Right atrium auricular region (tissue), 2 donors: ENCODE data around the gene RCL1. TPM values are rescaled to one million over a fixed set of nuclear protein-coding genes. Genes with fewer than 3 reads are reported as not detected.

ENCODE experiments used
- DNase-seq: peaks from one replicate; pipeline ENCODE4 v3.0.0-alpha.2; 2019; ENCODE audit warnings: low spot score
- H3K27ac ChIP-seq, 2 donors: fragments of 200-600 bp; sonication (generic); 1 replicate in 1 of 2; 2 replicates in 1 of 2; pipeline ENCODE4 v1.5.1; 2016 to 2019
- H3K27me3 ChIP-seq, 2 donors: fragments of 200-600 bp; sonication (generic); one replicate each; pipeline versions ENCODE4 v1.5.1 to v1.6.0; 2017 to 2019
- H3K36me3 ChIP-seq: fragments of 200-600 bp; sonication (generic); one replicate; pipeline ENCODE4 v1.5.1; 2016
- H3K4me1 ChIP-seq, 2 donors: fragments of 200-600 bp; sonication (generic); one replicate each; pipeline versions ENCODE4 v1.5.1 to v1.6.0; 2017 to 2019
- H3K4me3 ChIP-seq, 2 donors: fragments of 200-600 bp; sonication (generic); 1 replicate in 1 of 2; 2 replicates in 1 of 2; pipeline ENCODE4 v1.5.1; 2017 to 2019; ENCODE audit warnings: mild to moderate bottlenecking in 1 of 2, moderate library complexity in 1 of 2
- H3K9me3 ChIP-seq, 2 donors: fragments of 200-600 bp; sonication (generic); one replicate each; pipeline ENCODE4 v1.5.1; 2019
- total RNA-seq, 2 donors: library from RNA; depleted of rRNA; stranded (reverse); fragments of >200 nt; gene quantifications; one replicate each; pipeline ENCODE4 v1.1.0, GENCODE V29; 2016
- TF ChIP-seq, protein P1 (sequence below), 2 donors: fragments of 200-600 bp; sonication (generic); IDR thresholded peaks; one replicate each; pipeline ENCODE4 v1.5.1; 2019; ENCODE audit warnings: antibody characterized with exemption in 2 of 2

Gene RCL1
- total RNA-seq, 2 donors from 2014 or later: 7.2 to 8.6 TPM

DNA sequence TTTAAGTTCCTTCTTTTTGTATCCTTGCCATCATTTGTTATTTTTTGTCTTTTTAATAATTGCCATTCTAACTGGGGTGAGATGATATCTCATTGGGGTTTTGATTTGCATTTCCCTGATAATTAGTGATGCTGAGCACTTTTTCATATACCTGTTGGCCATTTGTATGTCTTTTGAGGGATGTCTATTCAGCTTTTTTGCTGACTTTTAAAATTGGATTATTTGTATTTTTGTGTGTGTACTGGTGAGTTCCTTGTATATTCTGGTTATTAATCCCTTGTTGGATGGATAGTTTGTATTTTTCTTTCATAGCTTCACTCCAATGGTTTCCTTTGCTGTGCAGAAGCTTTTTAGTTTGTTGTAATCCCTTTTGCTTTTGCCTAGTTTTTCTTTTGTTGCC lies 19.1 kb downstream of the RCL1 start:
- no peak overlapping the region for H3K27ac ChIP-seq
- no peaks in the 10 kb centered on the region for H3K36me3 ChIP-seq
- no peaks in the 10 kb centered on the region for H3K4me1 ChIP-seq
- no peak for DNase-seq
- H3K27me3 ChIP-seq: no peaks in the 10 kb centered on the region
- TF ChIP-seq, protein P1, sequence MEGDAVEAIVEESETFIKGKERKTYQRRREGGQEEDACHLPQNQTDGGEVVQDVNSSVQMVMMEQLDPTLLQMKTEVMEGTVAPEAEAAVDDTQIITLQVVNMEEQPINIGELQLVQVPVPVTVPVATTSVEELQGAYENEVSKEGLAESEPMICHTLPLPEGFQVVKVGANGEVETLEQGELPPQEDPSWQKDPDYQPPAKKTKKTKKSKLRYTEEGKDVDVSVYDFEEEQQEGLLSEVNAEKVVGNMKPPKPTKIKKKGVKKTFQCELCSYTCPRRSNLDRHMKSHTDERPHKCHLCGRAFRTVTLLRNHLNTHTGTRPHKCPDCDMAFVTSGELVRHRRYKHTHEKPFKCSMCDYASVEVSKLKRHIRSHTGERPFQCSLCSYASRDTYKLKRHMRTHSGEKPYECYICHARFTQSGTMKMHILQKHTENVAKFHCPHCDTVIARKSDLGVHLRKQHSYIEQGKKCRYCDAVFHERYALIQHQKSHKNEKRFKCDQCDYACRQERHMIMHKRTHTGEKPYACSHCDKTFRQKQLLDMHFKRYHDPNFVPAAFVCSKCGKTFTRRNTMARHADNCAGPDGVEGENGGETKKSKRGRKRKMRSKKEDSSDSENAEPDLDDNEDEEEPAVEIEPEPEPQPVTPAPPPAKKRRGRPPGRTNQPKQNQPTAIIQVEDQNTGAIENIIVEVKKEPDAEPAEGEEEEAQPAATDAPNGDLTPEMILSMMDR (IDR thresholded peaks at IDR 0.05): no peak
- peaks cover 0 to 15% of the 10 kb centered on the region in 2 donors for H3K9me3 ChIP-seq
- H3K4me3 ChIP-seq: no peak overlapping the region

DNA sequence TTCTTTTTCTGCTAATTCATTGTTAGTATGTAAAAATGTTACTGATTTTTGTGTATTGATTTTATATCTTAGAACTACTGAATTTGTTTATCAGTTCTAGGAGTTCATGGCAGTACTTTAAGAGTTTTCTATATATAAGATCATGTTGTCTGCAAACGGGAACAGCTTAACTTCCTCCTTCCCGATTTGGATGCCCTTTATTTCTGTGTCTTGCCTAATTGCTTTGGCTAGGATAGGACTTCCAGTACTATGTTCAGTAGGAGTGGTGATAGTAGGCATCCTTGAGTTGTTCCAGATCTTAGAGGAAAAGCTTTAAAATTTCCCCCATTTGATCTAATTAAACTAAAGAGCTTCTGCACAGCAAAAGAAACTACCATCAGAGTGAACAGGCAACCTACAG lies 20.1 kb downstream of the RCL1 start:
- Histone ChIP-seq H3K27me3 (no peaks in the 10 kb centered on the region), H3K36me3 (no peaks in the 10 kb centered on the region), H3K27ac (no peak overlapping the region), H3K4me3 (no peak overlapping the region), H3K9me3 (peaks cover 0 to 10% of the 10 kb centered on the region in 2 donors), H3K4me1 (no peaks in the 10 kb centered on the region)
- TF ChIP-seq, protein P1 (IDR thresholded peaks at IDR 0.05): no peak
- DNase-seq: no peak

DNA sequence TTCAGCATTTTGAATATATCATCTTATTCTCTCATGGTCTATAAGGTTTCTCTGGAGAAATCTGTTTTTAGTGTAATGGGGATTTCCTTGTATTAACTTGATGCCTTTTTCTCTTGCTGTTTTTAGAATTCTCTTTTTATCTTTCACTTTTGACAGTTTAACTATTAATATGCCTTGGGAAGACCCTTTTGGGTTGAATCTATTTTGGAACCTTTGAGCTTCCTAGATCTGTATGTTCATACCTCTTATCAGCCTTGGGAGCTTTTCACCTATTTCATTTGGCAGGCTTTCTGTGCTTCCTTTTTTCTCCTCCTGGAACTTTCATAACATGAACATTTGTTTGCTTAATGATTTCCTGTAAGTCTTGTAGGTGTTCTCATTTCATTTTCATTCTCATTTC lies 22.2 kb downstream of the RCL1 start:
- Histone ChIP-seq H3K4me3 (no peak overlapping the region), H3K27ac (no peak overlapping the region), H3K36me3 (no peaks in the 10 kb centered on the region), H3K9me3 (peaks cover 0 to 10% of the 10 kb centered on the region in 2 donors), H3K4me1 (no peaks in the 10 kb centered on the region), H3K27me3 (no peaks in the 10 kb centered on the region)
- no peak for DNase-seq
- TF ChIP-seq, protein P1 (IDR thresholded peaks at IDR 0.05): no peak

DNA sequence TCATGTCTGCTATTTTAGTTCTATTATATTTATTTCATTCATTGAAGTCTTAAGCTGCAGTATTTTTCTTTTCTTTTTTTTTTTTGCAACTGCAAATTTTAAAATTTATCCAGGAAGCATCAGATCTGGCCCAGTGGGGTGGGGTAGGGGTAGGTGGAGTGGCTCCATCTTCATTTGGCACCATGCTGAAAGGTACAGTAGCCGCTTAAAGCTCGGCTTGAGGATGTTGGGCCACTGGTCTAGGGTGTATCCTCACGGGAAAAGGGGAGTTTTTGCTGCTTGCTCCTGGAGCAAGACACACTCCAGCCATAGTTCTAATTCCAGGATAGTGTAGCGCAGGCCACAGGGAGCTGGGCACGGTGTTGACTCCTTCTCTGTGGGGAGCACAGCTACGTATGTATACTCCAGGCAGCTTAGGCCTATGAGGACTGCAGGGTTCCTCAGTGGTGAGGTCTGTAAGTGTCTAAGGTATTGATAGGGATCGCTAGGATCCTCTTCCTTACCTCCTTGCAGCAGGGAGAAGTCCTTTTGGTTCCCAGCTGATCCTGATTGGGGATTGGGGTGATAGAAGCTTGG lies 22.7 kb downstream of the RCL1 start:
- H3K27me3 ChIP-seq: no peaks in the 10 kb centered on the region
- H3K36me3 ChIP-seq: no peaks in the 10 kb centered on the region
- H3K27ac ChIP-seq: no peak overlapping the region
- peaks cover 0 to 10% of the 10 kb centered on the region in 2 donors for H3K9me3 ChIP-seq
- no peak for DNase-seq
- no peak overlapping the region for H3K4me3 ChIP-seq
- no peaks in the 10 kb centered on the region for H3K4me1 ChIP-seq
- TF ChIP-seq, protein P1 (IDR thresholded peaks at IDR 0.05): no peak

DNA sequence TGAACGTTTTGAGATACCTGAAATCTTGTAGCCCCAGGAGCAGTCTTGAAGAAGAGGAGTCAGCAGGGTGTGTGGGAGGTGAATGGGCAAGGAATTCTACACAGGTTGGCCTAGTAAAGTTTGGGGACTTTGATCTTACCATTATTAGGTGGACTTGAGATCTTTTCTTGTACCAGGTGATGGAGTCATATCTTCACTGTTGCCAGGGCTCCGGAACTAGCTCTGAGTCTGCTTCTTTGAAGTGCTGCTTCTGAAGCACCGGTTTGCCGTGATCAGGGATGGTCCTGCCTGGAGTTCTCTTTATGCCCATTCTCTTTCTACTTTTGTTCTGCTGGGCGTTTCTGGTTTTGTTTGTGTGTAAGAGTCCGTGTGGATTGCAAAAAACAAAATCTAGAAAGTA lies 27.4 kb downstream of the RCL1 start:
- Histone ChIP-seq H3K4me3 (no peak overlapping the region), H3K4me1 (peaks cover 0 to 5% of the 10 kb centered on the region in 2 donors), H3K27ac (no peak overlapping the region), H3K27me3 (no peaks in the 10 kb centered on the region), H3K36me3 (no peaks in the 10 kb centered on the region), H3K9me3 (no peaks in the 10 kb centered on the region)
- TF ChIP-seq, protein P1 (IDR thresholded peaks at IDR 0.05): no peak
- DNase-seq: no peak

DNA sequence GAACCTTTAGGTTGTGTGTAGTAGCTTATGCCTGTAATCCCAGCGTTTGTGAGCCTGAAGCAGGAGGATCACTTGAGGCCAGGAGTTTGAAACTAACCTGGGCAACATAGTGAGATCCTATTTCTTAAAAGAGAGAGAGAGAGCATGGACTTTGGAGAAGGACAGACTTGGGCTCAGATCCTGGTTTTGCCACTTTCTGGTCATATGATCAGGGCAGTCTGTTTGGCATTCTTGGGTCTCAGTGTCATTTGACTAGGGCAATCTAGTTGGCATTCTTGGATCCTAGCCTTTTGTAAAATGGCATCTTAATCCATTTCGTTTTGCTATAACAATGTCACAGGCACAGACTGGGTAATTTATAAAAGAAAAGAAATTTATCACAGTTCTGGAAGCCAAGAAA lies 28.4 kb downstream of the RCL1 start:
- no peaks in the 10 kb centered on the region for H3K27me3 ChIP-seq
- H3K4me1 ChIP-seq: peaks cover 0 to 5% of the 10 kb centered on the region in 2 donors
- TF ChIP-seq, protein P1 (IDR thresholded peaks at IDR 0.05): no peak
- H3K9me3 ChIP-seq: no peaks in the 10 kb centered on the region
- H3K4me3 ChIP-seq: no peak overlapping the region
- H3K27ac ChIP-seq: no peak overlapping the region
- H3K36me3 ChIP-seq: no peaks in the 10 kb centered on the region
- DNase-seq: no peak
